ENCODE measurements around the gene RAX2.

DNA sequence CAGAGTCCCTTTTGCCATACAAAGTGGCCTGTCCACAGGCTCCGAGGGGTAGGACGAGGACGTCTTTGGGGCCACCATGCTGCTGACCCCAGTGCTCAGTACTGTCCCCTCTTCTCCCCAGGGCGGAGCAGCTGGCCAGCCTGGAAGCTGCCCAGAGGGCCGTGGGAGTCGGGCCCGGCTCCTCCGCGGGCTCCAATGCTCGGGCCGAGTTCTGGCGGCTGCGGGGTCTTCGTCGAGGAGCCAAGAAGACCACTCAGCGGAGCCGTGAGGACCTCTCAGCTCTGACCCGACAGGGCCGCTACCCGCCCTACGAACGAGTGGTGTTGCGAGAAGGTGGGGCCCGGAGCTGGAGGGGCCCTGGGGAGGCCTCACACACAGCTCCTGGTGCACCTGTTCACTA lies 31.6 kb downstream of the RAX2 start:
- TF ChIP-seq, protein P1, sequence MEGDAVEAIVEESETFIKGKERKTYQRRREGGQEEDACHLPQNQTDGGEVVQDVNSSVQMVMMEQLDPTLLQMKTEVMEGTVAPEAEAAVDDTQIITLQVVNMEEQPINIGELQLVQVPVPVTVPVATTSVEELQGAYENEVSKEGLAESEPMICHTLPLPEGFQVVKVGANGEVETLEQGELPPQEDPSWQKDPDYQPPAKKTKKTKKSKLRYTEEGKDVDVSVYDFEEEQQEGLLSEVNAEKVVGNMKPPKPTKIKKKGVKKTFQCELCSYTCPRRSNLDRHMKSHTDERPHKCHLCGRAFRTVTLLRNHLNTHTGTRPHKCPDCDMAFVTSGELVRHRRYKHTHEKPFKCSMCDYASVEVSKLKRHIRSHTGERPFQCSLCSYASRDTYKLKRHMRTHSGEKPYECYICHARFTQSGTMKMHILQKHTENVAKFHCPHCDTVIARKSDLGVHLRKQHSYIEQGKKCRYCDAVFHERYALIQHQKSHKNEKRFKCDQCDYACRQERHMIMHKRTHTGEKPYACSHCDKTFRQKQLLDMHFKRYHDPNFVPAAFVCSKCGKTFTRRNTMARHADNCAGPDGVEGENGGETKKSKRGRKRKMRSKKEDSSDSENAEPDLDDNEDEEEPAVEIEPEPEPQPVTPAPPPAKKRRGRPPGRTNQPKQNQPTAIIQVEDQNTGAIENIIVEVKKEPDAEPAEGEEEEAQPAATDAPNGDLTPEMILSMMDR (conservative IDR thresholded peaks at IDR 0.05 in 1 of 2, IDR thresholded peaks at IDR 0.05 in 1 of 2; ENCODE audit: low read depth in 1 of 2, low read length in 2 of 2): no peak
- no peak for TF ChIP-seq EZH2 (IDR thresholded peaks at IDR 0.05; ENCODE audit: low read length, missing control alignments)

Measured in fibroblast of lung (primary cell).